GM19463 (cell line): Measurements from ENCODE around the gene SDCCAG8.

ENCODE experiments used
- ATAC-seq: cut with Tn5 transposase; IDR thresholded peaks from one replicate; pipeline ENCODE4 v1.9.1; 2021; ENCODE audit warnings: mild to moderate bottlenecking, moderate library complexity; ENCODE audit not compliant: unreplicated experiment

Gene SDCCAG8

DNA sequence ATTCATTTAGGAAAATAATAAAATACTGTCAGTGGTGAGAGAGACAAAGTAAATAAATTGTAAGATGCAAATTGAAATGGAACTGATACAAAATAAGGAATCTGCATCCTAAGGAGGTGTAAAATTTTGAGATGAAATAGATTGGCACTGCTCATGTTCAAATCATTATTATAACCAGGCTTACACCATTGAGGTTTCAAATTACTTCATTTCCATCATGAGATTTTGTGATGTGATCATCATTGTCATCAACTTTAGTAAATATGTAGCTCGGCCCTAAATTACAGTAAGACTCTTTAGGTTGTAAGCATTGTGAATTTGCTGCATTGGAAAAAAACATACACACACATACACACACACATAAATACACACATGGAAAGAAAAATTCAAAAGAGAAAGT is 123.4 kb downstream of the SDCCAG8 start:
- ATAC-seq: no peak

DNA sequence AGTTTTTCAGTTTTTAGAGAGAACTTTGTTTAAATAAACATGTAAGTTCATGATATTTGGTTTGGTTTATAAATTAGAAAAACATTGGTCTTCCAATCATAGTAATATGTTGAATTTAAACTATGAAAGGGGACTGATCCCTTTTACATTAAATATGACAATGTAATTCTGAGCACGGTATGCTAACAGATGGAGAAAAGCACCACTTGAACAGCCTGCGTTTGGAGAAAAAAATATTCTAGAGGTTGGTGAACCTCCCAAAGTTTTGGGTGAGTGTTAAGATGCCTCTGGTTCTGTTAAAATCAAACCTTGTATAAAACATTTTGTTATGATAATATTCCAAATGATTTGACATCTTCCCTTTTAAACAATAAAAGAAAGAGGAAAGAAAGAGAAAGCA is 123.9 kb downstream of the SDCCAG8 start:
- no peak for ATAC-seq

DNA sequence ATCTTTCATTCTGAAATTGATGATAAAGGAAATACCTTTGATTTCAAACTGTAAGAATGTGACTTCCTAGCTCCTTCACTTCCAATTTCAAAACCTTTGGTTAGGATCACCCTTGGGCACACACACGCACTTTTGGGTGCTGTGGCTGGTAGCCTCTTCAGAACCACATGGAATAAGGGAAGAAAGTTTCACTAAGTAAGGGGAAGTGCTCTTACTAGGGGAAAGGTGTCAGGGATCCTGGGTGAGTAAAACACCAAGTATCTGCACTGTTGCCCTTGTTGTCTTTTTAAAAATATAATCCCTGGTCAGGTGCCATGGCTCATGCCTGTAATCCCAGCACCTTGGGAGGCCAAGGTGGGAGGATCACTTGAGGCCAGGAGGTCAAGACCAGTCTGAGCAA is 132.4 kb downstream of the SDCCAG8 start:
- no peak for ATAC-seq

- ATAC-seq: no peak
Measured at GRCh38 chr1:243390162-243390791, 134.4 kb downstream of the SDCCAG8 start.

- no peak for ATAC-seq
Measured at GRCh38 chr1:243391355-243391754, 135.5 kb downstream of the SDCCAG8 start.

- ATAC-seq: no peak
Measured at GRCh38 chr1:243393096-243393495, 137.3 kb downstream of the SDCCAG8 start.

- no peak for ATAC-seq
Measured at GRCh38 chr1:243394066-243394465, 138.2 kb downstream of the SDCCAG8 start.

GRCh38 chr1:243394601-243395464 is 139.0 kb downstream of the SDCCAG8 start:
- ATAC-seq: no peak

- no peak for ATAC-seq
Measured at GRCh38 chr1:243396424-243396823, 140.6 kb downstream of the SDCCAG8 start.

GRCh38 chr1:243396876-243397275 is 141.0 kb downstream of the SDCCAG8 start:
- no peak for ATAC-seq

DNA sequence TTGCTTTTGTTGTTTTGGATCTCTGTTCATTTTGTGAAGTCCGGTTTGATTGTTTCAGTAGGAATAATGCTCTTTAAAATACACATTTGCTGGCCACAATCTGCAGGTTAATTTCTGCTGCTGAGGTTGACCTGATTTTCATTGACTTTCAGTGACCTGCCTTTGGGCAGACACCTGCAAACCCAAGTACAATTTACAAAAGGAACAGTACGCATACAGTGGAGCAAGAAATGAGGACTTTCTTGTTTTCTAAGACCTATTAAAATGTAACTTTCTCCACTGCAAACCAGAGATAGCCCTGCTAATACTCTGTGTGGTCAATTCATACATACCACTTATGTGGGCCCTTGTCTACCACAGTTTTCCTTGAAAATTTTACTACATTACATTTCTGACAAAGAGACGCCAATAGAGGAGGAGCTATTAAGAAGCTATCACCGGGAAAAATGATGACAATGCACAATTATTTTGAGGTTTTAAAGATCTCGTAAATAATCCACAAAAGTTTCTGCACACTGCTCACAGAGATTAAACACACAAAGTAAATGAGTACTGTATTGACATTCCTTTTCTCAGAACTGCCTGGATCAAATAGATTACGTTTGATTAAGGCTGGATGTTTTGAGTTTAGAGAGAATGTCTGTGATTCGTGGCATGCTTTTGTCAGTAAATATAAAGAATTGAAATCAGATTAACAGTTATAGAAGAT is 141.9 kb downstream of the SDCCAG8 start:
- no peak for ATAC-seq

- ATAC-seq: no peak
Measured at GRCh38 chr1:243399561-243400155, 143.8 kb downstream of the SDCCAG8 start.

DNA sequence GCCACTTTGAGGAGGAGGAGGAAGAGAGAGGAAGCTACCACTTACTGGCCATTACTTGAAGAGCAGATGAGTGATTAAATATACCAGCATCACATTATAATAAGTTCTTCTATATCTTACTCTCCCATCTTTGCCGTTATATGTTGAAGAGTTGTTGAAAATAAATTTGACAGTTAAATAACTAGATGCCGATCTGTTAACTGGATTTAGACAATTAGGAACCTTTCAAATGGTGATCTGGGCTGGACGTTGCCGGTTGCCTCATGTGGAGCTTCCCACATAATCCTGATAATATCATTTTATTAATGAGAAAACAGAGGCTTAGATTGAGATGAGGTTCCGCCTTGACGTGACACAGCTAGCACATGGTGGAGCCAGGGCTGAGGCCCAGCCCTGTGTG is 147.0 kb downstream of the SDCCAG8 start:
- ATAC-seq: no peak

DNA sequence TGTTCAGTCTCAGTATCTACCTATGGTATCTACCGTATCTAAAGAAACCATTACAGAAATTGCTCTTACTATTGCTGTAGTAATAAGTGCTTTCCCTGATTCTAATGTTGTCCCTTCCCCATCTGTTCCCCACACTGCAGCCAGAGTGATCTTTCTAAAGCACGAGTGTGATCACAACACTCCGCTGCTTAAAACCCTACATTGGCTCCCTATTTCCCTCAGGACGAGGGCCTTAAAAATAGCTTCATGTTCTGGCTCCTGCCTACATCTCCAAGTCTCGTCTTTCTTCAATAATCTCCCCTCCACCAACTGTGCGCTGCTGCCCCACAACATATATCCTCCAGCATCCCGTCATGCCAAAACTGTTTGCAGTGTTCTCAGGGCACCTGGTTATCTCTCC is 150.6 kb downstream of the SDCCAG8 start:
- no peak for ATAC-seq

- no peak for ATAC-seq
Measured at GRCh38 chr1:243407284-243408018, 151.6 kb downstream of the SDCCAG8 start.

GRCh38 chr1:243408479-243408878 is 152.6 kb downstream of the SDCCAG8 start:
- ATAC-seq: no peak

DNA sequence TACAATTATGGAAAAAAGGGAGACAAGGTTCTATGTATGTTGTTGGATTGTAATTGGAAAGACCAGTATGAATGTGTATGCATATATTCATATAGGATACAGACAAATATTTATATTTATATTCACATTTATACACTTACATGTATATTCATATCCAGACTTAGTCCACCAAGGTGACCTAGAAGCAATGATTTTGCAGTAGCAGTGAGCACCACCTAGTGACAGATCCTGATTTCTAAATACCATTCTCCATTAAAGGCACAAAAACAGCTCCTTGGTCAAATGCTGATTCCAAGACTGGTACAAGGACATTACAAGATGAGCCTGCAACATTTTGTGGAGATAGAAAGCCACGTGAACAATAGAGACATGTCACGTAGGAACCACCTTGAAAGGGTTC is 153.4 kb downstream of the SDCCAG8 start:
- no peak for ATAC-seq

DNA sequence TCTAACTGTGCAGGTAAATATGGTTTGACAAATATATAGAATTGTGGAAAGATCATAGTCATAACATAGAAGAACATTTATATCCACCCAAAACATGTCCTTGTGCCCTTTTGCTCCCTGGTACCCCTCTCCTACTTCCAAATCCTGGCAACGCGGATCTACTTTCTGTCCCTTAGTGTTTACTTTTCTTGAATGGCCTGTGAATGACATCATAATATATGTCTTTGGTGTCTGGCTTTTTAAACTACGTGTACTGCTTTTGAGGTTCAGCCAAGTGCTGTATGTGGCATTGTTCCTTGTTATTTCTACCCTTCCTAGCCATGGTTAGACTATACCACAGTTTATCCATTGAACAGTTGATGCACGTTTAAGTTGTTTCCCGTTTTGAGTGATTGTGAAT is 155.6 kb downstream of the SDCCAG8 start:
- no peak for ATAC-seq

GRCh38 chr1:243413431-243414151 is 157.8 kb downstream of the SDCCAG8 start:
- peak; percentile 67 for ATAC-seq

DNA sequence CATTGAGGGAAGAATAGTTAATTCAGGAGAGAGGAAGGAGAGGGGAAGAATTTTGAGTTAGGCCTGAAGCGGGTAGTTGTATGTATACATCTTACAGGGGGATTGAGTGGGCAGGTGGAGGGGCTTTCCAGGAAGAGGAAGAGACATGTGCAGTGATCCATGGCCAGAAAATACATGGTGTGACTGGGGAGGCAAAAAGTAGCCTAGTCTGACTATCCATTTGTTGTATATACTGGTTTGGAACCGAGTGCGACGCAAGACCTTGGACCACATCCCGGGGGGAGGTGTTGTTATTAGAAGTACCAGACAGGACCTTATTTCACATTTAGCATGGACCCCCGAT is 158.3 kb downstream of the SDCCAG8 start:
- peak; percentile 23 for ATAC-seq
